Coronary artery (tissue), 2 donors: ENCODE measurements around the gene BLTP2.
"Not testable (repeated sequence)": the region's sequence is repeated elsewhere in the genome, so short reads cannot be mapped to it uniquely, and the experiment has no call there.

Experiments
- DNase-seq: peaks from one replicate; pipeline ENCODE4 v3.0.0-alpha.2; 2017; ENCODE audit warnings: low spot score
- H3K27ac ChIP-seq, 2 donors: fragments of 200-600 bp; sonication (generic); one replicate each; pipeline ENCODE4 v1.5.1; 2016 to 2019
- H3K4me3 ChIP-seq: fragments of 200-600 bp; sonication (generic); 2 replicates; pipeline ENCODE4 v1.5.1; 2016; ENCODE audit warnings: mild to moderate bottlenecking, moderate library complexity
- TF ChIP-seq, protein P1 (sequence below): fragments of 200-600 bp; sonication (generic); IDR thresholded peaks from one replicate; pipeline ENCODE4 v1.5.1; 2019; ENCODE audit warnings: antibody characterized with exemption

The BLTP2 gene

DNA sequence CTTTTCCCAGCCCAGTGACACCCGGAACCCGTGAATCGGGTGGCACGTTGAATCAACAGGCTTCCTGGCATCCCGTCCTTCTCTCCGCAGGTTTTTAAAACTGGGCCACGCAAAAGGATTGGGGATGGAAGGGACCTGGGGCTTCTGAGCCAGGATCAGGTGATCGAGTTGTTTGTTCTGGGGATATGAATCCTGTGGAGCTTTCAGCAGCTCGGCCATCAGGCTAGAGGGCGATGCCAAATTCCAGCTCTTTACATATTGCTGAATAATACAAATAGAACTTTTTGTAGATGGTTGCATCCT is 17.5 kb upstream of the BLTP2 start:
- H3K27ac ChIP-seq = peak overlapping the region; percentile 79 to 98
- DNase-seq = no peak
- peak overlapping the region; percentile 89 for H3K4me3 ChIP-seq
- TF ChIP-seq, protein P1, sequence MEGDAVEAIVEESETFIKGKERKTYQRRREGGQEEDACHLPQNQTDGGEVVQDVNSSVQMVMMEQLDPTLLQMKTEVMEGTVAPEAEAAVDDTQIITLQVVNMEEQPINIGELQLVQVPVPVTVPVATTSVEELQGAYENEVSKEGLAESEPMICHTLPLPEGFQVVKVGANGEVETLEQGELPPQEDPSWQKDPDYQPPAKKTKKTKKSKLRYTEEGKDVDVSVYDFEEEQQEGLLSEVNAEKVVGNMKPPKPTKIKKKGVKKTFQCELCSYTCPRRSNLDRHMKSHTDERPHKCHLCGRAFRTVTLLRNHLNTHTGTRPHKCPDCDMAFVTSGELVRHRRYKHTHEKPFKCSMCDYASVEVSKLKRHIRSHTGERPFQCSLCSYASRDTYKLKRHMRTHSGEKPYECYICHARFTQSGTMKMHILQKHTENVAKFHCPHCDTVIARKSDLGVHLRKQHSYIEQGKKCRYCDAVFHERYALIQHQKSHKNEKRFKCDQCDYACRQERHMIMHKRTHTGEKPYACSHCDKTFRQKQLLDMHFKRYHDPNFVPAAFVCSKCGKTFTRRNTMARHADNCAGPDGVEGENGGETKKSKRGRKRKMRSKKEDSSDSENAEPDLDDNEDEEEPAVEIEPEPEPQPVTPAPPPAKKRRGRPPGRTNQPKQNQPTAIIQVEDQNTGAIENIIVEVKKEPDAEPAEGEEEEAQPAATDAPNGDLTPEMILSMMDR = no peak

DNA sequence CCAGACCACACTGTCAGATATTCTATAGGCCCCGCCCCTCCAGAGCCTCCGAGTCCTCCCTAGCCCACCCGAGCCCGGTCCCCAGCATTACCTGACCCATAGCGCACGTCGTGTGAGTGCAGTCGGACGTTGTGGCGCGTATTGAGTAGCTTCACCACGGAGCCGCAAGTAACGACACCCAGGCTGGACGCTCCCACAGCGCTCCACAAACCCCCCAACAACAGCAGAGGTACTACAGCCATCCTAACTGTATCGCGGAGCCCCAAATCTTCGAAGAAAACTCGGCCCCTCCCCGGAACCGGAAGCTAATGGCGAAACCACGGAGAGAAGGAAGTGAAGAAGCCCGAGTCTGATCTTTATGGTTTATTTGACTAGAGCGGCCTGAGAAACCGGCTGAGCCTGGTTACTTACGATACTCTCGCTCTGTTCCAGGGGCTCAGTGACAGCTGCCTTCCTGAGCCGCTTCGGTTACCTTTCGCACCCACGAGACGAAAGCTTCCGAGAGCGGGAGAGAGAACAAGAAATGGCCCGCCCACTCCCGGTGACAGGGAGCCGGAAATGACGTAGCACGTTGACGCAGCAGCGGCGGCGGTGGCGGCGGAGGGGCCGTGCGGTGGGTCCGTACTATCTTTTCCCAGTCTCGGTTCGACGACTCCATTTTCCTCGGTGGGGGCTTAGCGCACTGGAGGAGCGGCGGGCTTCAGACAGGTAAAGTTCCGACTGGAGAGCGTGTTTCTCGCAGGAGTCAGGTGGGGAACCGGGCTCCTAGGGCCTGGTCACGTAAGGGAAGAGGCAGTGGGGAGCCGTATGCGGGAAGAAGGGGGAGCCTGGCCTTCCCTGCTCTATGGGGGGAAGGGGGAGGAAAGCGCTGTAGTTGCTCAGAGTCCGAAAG is 16.9 kb upstream of the BLTP2 start, which contains the start of the genes SDF2 and SUPT6H:
SDF2 (minus strand) TSS at position 272 of the 892 bp plus-strand sequence; CDS start at position 242, 30 bp downstream.
SUPT6H (plus strand) TSS at position 571 of the 892 bp plus-strand sequence. CDS start 11,197 bp downstream, outside the sequence.
- TF ChIP-seq, protein P1 = no peak
- H3K27ac ChIP-seq = peak within 1 kb of the TSS; percentile 79 to 98
- H3K4me3 ChIP-seq = peak within 1 kb of the TSS; percentile 89
- peak; percentile 92 for DNase-seq

DNA sequence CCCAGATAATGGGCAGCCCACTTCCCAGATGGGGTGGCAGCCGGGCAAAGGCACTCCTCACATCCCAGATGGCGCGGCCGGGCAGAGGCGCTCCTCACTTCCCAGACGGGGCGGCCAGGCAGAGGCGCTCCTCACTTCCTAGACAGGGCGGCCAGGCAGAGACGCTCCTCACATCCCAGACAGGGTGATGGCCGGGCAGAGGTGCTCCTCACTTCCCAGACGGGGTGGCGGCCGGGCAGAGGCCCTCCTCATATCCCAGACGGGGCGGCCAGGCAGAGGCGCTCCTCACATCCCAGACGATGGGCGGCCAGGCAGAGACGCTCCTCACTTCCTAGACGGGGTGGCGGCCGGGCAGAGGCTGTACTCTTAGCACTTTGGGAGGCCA is 14.5 kb upstream of the BLTP2 start:
- DNase-seq, H3K4me3 ChIP-seq, H3K27ac ChIP-seq: not testable (repeated sequence)

GRCh38 chr17:28658766-28659496 is 14.0 kb upstream of the BLTP2 start:
- H3K27ac ChIP-seq, H3K4me3 ChIP-seq, DNase-seq: not testable (repeated sequence)

DNA sequence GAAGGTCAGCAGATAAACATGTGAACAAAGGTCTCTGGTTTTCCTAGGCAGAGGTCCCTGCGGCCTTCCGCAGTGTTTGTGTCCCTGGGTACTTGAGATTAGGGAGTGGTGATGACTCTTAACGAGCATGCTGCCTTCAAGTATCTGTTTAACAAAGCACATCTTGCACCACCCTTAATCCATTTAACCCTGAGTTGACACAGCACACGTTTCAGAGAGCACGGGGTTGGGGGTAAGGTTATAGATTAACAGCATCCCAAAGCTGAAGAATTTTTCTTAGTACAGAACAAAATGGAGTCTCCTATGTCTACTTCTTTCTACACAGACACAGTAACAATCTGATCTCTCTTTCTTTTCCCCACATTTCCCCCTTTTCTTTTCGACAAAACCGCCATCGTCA is 13.4 kb upstream of the BLTP2 start:
- not testable (repeated sequence) for H3K27ac ChIP-seq

DNA sequence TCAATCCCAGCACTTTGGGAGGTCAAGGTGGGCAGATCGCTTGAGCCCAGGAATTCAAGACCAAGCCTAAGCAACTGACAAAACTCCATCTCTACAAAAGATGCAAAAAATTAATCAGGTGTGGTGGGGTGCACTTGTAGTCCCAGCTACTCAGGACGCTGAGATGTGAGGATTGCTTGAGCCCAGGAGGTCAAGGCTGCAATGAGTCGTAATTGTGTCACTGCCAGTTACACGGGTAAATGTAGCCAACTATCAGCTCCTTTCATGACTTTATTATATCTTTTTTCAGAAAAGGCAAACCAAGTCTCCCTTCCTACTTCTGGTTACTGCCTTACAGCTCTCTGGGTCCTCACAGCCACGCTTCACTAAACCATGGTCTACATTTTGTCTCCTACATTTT is 12.8 kb upstream of the BLTP2 start:
- no peak overlapping the region for H3K4me3 ChIP-seq
- no peak overlapping the region for H3K27ac ChIP-seq
- DNase-seq = no peak
- TF ChIP-seq, protein P1 = no peak

More for the DNA sequence above, 13.4 kb upstream of the BLTP2 start:
- H3K4me3 ChIP-seq, DNase-seq: not testable (repeated sequence)

- Histone ChIP-seq H3K4me3 (no peak overlapping the region), H3K27ac (no peak overlapping the region)
- TF ChIP-seq, protein P1 = no peak
- DNase-seq = no peak
Observed at GRCh38 chr17:28655160-28655559, 10.2 kb upstream of the BLTP2 start.

GRCh38 chr17:28648698-28649097 is 3.7 kb upstream of the BLTP2 start:
- no peak for DNase-seq
- TF ChIP-seq, protein P1 = no peak
- H3K27ac ChIP-seq = no peak overlapping the region
- no peak overlapping the region for H3K4me3 ChIP-seq
